ENCODE results near the gene ATP13A2.

DNA sequence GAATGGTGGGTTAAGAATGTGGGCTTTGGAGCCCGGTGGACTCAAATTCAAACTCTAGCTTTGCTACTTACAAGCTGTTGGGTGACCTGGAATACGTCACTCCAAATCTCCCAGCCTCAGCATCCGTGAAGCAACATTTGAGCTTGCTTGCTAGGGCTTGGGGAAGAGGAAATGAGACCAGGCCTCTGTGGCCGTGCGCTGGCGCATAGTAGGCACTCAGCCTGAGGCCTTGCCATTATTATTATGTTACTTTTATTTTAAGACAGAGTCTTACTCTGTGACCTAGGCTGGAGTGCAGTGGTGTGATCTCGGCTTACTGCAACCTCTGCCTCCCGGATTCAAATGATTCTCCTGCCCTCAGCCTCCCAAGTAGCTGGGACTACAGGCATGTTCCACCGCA is 19.1 kb downstream of the ATP13A2 start:
- no peak for TF ChIP-seq POLR2AphosphoS5 (IDR thresholded peaks at IDR 0.05)
- no peak for TF ChIP-seq POLR2A (IDR thresholded peaks at IDR 0.05)

Data from spleen (tissue), 3 donors.